NB4 (cell line): ENCODE measurements around the gene DOCK4.

Source experiments
- POLR2A ChIP-seq: IDR thresholded peaks from 2 replicates; pipeline ENCODE4 v1.6.1; 2011; ENCODE audit warnings: mild to moderate bottlenecking; ENCODE audit not compliant: insufficient read length; ENCODE audit errors: extremely low read depth
- TF ChIP-seq, protein P1 (sequence below): IDR thresholded peaks from one replicate; pipeline ENCODE4 v1.5.1; 2012; ENCODE audit warnings: low read depth, low read length
- TF ChIP-seq, protein P2 (sequence below): IDR thresholded peaks from 2 replicates; pipeline ENCODE4 v1.6.1; 2011; ENCODE audit warnings: low read depth, low read length

DNA sequence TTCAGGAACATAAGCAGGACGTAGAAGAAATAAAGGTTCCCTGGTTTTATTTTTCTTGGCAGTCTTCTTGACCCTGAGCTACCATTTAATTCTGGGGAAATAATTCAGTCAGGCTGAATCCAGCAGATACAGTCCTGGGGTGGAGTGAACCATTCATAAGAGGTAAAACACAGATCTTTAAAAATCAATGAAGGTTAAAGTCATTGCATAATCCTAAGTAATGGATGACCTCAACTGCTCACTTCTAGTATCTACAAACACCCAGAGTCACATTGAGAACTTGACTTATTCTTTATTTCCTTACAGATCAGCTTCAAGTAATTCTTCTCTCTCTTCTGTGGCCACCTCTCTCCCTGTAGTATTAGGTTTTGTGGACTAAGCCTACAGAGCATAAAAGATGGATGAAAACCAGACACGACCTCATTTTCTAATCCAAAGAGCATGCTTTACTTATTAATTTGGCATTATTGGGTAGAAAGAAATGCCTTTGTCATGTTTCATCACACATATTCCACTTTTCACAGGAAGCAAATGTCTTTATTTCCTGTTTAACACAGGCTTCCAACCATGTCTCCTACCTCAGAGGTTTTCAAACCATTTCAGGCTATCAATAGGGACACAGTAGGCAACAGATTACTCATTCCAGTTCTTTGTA lies 461.6 kb downstream of the DOCK4 start:
- TF ChIP-seq, protein P1, sequence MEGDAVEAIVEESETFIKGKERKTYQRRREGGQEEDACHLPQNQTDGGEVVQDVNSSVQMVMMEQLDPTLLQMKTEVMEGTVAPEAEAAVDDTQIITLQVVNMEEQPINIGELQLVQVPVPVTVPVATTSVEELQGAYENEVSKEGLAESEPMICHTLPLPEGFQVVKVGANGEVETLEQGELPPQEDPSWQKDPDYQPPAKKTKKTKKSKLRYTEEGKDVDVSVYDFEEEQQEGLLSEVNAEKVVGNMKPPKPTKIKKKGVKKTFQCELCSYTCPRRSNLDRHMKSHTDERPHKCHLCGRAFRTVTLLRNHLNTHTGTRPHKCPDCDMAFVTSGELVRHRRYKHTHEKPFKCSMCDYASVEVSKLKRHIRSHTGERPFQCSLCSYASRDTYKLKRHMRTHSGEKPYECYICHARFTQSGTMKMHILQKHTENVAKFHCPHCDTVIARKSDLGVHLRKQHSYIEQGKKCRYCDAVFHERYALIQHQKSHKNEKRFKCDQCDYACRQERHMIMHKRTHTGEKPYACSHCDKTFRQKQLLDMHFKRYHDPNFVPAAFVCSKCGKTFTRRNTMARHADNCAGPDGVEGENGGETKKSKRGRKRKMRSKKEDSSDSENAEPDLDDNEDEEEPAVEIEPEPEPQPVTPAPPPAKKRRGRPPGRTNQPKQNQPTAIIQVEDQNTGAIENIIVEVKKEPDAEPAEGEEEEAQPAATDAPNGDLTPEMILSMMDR: no peak
- TF ChIP-seq POLR2A: no peak
- TF ChIP-seq, protein P2, sequence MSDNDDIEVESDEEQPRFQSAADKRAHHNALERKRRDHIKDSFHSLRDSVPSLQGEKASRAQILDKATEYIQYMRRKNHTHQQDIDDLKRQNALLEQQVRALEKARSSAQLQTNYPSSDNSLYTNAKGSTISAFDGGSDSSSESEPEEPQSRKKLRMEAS: no peak
